SJSA1 (cell line): ENCODE results near the gene POLR3A. TPM values are rescaled to one million over a fixed set of nuclear protein-coding genes. Genes with fewer than 3 reads are reported as not detected.
A peak's percentile ranks its signal among the peaks of the same experiment; 100 is the strongest.

Experiments used
- DNase-seq, 2 experiments: peaks; one replicate each; pipeline ENCODE4 v3.0.0-alpha.2; 2015 to 2020; ENCODE audit warnings: low spot score in 2 of 2, low read depth in 1 of 2
- H3K27ac ChIP-seq: fragments of 250-450 bp; sonication (Bioruptor Pico); 2 replicates; pipeline ENCODE4 v1.5.1; 2020; ENCODE audit warnings: mild to moderate bottlenecking, moderate library complexity
- H3K27me3 ChIP-seq: fragments of 250-450 bp; sonication (Bioruptor Pico); replicated peaks from 2 replicates; pipeline ENCODE4 v1.5.1; 2020; ENCODE audit warnings: mild to moderate bottlenecking, moderate library complexity
- H3K36me3 ChIP-seq: fragments of 250-450 bp; sonication (Bioruptor Pico); 2 replicates; pipeline ENCODE4 v1.5.1; 2020; ENCODE audit warnings: mild to moderate bottlenecking
- H3K4me1 ChIP-seq: fragments of 250-450 bp; sonication (Bioruptor Pico); replicated peaks from 2 replicates; pipeline ENCODE4 v1.6.1; 2021; ENCODE audit warnings: mild to moderate bottlenecking
- H3K4me3 ChIP-seq: fragments of 250-450 bp; sonication (Bioruptor Pico); 2 replicates; pipeline ENCODE4 v1.5.1; 2020; ENCODE audit warnings: mild to moderate bottlenecking
- H3K9me3 ChIP-seq: fragments of 250-450 bp; sonication (Bioruptor Pico); replicated peaks from 2 replicates; pipeline ENCODE4 v1.5.1; 2020; ENCODE audit warnings: mild to moderate bottlenecking
- total RNA-seq: library from RNA; depleted of rRNA; stranded (reverse); fragments of >200 nt; shearing (Covaris generic); gene quantifications from 2 replicates; pipeline ENCODE4 v1.2.3, GENCODE V29; 2014

POLR3A gene
- total RNA-seq, 1 experiment from 2014 or later = 10.8 TPM

DNA sequence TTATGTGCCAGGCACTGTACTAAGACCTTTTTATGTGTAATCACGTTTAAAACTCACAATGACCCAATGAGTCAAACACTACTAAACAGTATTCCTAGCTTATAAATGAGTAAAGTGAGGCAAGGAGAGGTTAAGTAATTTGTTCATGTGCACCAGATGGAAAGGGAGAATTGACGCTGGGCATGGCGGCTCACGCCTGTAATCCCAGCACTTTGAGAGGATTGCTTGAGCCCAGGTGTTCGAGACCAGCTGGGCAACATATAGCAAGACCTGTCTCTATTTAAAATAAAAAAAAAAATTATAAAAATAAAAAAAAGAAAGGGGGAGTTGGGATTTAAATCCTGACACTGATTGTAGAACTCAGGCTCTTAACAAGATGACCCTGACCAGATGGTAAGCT, 56.0 kb downstream of the POLR3A start:
- DNase-seq = no peak
- no peak overlapping the region for H3K4me3 ChIP-seq
- H3K4me1 ChIP-seq = peaks cover 29% of the 10 kb centered on the region
- H3K36me3 ChIP-seq = peaks cover 34% of the 10 kb centered on the region
- H3K27ac ChIP-seq = no peak overlapping the region
- no peaks in the 10 kb centered on the region for H3K27me3 ChIP-seq
- H3K9me3 ChIP-seq = no peaks in the 10 kb centered on the region

DNA sequence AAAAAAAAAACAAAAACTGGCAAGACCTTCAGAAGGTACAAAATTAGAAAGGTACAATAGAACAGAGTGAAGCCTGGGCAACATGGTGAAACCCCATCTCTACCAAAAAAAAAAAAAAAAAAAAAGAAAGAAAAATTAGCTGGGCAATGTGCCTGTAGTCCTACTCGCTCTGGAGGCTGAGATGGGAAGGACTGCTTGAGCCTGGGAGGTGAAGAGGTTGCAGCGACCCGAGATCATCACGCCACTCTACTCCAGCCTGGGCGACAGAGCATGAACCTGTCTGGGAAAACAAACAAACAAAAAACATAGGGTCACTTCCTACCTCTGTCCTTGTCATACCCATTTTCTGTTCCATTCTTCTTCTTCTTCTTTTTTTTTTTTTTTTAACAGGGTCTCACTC, 57.2 kb downstream of the POLR3A start:
- Histone ChIP-seq H3K9me3 (no peaks in the 10 kb centered on the region), H3K4me1 (peaks cover 29% of the 10 kb centered on the region), H3K27ac (peak overlapping the region; percentile 78), H3K27me3 (no peaks in the 10 kb centered on the region), H3K4me3 (no peak overlapping the region), H3K36me3 (peaks cover 22% of the 10 kb centered on the region)
- no peak for DNase-seq

DNA sequence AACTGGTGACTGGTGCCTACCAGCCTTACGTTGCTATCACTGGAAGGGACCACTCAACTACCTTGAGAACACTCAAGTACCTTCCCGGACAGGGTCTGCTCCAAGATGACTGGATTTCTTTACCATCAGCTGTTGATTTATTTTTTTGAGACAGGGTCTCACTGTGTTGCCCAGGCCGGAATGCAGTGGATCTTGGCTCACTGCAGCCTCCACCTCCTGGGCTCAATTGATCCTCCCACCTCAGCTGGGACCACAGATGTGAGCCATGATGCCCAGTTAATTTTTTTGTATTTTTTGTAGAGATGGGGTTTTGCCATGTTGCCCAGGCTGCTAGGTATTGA, 57.5 kb downstream of the POLR3A start:
- H3K27me3 ChIP-seq = no peaks in the 10 kb centered on the region
- H3K36me3 ChIP-seq = peaks cover 19% of the 10 kb centered on the region
- no peak overlapping the region for H3K4me3 ChIP-seq
- peak overlapping the region; percentile 78 for H3K27ac ChIP-seq
- H3K4me1 ChIP-seq = peaks cover 29% of the 10 kb centered on the region
- no peaks in the 10 kb centered on the region for H3K9me3 ChIP-seq
- DNase-seq = no peak

DNA sequence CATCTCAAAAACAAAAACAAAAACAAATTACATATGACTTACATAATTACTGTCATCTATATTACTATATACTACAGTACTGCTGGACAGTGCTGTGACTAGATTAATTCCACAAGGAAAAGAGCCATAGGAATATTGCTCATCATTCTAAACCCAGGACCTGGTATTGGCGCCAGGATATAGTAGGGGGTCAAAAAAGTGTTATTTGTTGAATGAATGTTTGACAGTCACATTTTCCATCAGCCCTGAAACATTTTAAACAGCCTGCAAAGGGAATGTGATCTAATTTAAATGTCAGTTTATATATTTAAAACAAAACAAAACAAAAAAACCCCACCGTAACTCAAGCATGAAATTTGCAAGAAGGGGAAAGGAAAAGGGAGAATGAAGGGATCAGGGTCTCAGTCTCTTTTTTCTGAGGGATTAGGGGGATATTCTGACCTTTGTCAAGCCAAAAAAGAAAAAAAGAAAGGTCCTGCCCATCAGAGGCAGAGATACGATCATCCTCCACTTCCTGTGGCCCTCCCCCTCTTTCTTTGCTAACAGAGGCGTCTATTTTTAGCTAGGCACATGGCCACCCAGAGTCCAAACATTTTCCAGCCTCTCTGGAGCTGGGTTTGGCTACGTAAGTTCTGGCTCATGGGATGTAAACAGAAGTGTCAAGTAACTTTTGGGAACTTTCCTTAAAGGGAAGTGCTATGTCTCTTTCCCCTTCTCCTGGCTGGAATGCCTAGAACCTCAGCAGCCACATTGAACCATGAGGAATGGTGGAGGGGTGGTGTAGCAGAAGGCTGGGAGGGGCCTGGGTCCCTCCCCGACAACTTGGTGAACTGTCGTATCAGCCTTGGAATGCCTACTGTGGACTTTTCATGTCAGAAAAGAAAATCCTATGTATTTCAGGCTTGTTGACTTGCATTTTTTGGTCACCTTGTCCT, 58.2 kb downstream of the POLR3A start:
- peaks cover 29% of the 10 kb centered on the region for H3K4me1 ChIP-seq
- peak overlapping the region; percentile 78 for H3K27ac ChIP-seq
- H3K9me3 ChIP-seq = no peaks in the 10 kb centered on the region
- H3K36me3 ChIP-seq = peaks cover 12% of the 10 kb centered on the region
- no peak overlapping the region for H3K4me3 ChIP-seq
- DNase-seq = peak; percentile 92 to 94
- H3K27me3 ChIP-seq = no peaks in the 10 kb centered on the region

GRCh38 chr10:77969114-77969513, 60.2 kb downstream of the POLR3A start:
- Histone ChIP-seq H3K27me3 (no peaks in the 10 kb centered on the region), H3K4me3 (no peak overlapping the region), H3K4me1 (peaks cover 41% of the 10 kb centered on the region), H3K36me3 (no peaks in the 10 kb centered on the region), H3K9me3 (peaks cover 2% of the 10 kb centered on the region), H3K27ac (no peak overlapping the region)
- no peak for DNase-seq

GRCh38 chr10:77967611-77968022, 61.7 kb downstream of the POLR3A start:
- Histone ChIP-seq H3K36me3 (no peaks in the 10 kb centered on the region), H3K27ac (no peak overlapping the region), H3K4me1 (peaks cover 39% of the 10 kb centered on the region), H3K27me3 (no peaks in the 10 kb centered on the region), H3K9me3 (peaks cover 10% of the 10 kb centered on the region), H3K4me3 (no peak overlapping the region)
- DNase-seq = no peak

DNA sequence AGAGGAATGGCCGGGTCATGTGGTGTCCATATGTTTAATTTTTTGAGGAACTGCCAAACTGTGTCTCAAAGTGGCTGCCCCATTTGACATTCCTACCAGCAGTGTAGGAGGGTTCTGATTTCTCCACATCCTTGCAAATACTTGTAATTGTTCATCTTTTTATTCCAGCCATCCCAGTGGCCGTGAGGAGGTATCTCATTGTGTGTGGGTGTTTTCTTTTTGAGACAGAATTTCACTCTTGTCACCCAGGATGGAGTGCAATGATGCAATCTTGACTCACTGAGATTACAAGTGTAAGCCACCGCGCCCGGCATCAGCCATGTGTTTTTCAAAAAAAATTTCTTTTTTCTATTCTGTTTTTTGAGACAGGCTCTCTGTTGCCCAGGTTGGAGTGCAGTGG, 64.0 kb downstream of the POLR3A start:
- H3K27ac ChIP-seq = peak overlapping the region; percentile 60
- H3K36me3 ChIP-seq = no peaks in the 10 kb centered on the region
- H3K4me3 ChIP-seq = no peak overlapping the region
- peak; percentile 63 to 69 for DNase-seq
- peaks cover 17% of the 10 kb centered on the region for H3K4me1 ChIP-seq
- H3K9me3 ChIP-seq = peaks cover 10% of the 10 kb centered on the region
- no peaks in the 10 kb centered on the region for H3K27me3 ChIP-seq

DNA sequence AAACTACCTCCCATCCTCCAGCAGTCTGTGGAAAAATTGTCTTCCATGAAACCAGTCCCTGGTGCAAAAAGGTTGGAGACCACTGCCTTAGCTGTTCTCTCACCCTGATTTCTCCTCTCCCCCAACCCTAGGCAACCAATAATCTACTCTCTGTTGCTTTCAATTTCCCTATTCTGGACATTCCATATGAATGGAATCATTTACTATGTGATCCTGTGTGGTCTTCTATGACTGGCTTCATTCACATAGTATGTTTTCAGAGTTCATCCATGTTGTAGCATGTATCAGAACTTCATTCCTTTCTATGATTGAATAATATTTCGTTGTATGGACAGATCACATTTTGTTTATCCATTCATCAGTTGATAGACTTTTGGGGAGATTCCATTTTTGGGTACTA, 64.5 kb downstream of the POLR3A start:
- Histone ChIP-seq H3K36me3 (no peaks in the 10 kb centered on the region), H3K4me1 (peaks cover 13% of the 10 kb centered on the region), H3K4me3 (no peak overlapping the region), H3K27ac (peak overlapping the region; percentile 60), H3K27me3 (no peaks in the 10 kb centered on the region), H3K9me3 (peaks cover 10% of the 10 kb centered on the region)
- peak in 1 of 2 experiments; percentile 44 for DNase-seq

GRCh38 chr10:77963901-77964300, 65.4 kb downstream of the POLR3A start:
- Histone ChIP-seq H3K9me3 (peaks cover 10% of the 10 kb centered on the region), H3K27me3 (no peaks in the 10 kb centered on the region), H3K4me1 (peaks cover 13% of the 10 kb centered on the region), H3K36me3 (no peaks in the 10 kb centered on the region), H3K4me3 (no peak overlapping the region), H3K27ac (no peak overlapping the region)
- DNase-seq = no peak

DNA sequence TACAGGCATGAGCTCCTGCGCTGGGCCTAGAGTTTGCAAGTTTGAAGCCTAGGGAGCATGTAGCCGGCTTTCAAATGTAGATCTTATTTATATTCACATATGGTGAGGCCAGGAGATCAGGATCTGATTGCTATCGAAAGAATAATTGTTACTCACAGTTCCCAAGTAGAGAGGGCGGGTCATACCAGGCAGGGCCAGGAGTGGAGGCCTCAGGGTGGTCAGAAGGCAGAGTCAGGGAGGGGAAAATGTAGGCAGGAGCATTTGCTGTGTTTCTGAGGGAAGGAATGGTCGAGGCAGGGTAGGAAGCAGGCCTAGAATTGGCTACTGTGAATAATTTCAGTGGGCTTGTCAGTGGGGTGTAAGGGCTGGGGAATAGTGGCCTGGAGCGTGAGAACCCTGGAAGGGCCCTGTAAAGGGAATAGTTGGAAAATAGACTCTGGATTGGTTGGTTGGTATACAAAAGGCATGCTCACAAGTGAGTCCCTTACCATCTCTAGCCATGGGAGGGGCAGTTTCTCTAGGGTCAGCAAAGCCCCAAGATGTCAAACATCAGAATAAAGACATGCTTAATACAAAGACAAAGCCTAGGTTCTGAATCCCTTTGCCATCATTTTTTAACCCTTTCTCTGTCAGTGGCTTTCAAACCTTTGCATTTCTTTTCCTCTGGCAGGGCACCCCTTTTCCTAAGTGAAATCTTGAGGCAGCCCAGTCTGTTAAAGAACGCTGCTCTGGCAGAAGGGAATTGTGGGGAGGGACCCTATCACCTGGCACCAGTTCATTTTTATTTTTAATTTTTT, 66.8 kb downstream of the POLR3A start:
- Histone ChIP-seq H3K4me1 (peaks cover 13% of the 10 kb centered on the region), H3K9me3 (peaks cover 10% of the 10 kb centered on the region), H3K27me3 (no peaks in the 10 kb centered on the region), H3K27ac (no peak overlapping the region), H3K4me3 (no peak overlapping the region), H3K36me3 (no peaks in the 10 kb centered on the region)
- DNase-seq = no peak

GRCh38 chr10:77961668-77962067, 67.6 kb downstream of the POLR3A start:
- Histone ChIP-seq H3K9me3 (peaks cover 10% of the 10 kb centered on the region), H3K27me3 (no peaks in the 10 kb centered on the region), H3K4me3 (no peak overlapping the region), H3K4me1 (peaks cover 13% of the 10 kb centered on the region), H3K27ac (no peak overlapping the region), H3K36me3 (no peaks in the 10 kb centered on the region)
- DNase-seq = no peak

DNA sequence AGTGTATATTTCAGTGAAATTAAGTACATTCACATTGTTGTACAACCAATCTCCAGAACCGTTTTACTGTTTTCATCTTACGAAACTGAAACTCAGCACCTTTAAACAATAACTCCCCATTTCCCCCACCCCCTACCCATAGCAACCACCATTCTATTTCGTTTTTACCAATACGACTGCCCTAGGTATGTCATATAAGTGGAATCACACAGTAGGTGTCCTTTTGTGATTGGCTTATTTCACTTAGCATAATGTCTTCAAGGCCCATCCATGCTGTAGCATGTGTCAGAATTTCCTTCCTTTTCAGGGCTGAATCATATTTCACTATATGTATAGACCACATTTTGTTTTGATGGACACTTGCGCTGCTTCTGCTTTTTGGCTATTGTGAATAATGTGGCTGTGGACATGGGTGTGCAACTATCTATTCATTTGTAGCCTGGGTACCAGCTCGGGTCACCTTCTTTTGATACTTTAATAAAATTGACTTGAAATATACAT, 68.4 kb downstream of the POLR3A start:
- H3K36me3 ChIP-seq = no peaks in the 10 kb centered on the region
- H3K4me3 ChIP-seq = no peak overlapping the region
- H3K4me1 ChIP-seq = peaks cover 13% of the 10 kb centered on the region
- H3K27me3 ChIP-seq = no peaks in the 10 kb centered on the region
- peaks cover 10% of the 10 kb centered on the region for H3K9me3 ChIP-seq
- DNase-seq = no peak
- H3K27ac ChIP-seq = no peak overlapping the region

- Histone ChIP-seq H3K4me3 (no peak overlapping the region), H3K27me3 (no peaks in the 10 kb centered on the region), H3K4me1 (peaks cover 4% of the 10 kb centered on the region), H3K27ac (no peak overlapping the region), H3K9me3 (peaks cover 10% of the 10 kb centered on the region), H3K36me3 (no peaks in the 10 kb centered on the region)
- DNase-seq = no peak
These were observed 69.3 kb downstream of the POLR3A start for GRCh38 chr10:77959887-77960455.

- H3K4me3 ChIP-seq = no peak overlapping the region
- H3K27me3 ChIP-seq = no peaks in the 10 kb centered on the region
- no peak for DNase-seq
- no peaks in the 10 kb centered on the region for H3K4me1 ChIP-seq
- no peak overlapping the region for H3K27ac ChIP-seq
- H3K9me3 ChIP-seq = peaks cover 10% of the 10 kb centered on the region
- H3K36me3 ChIP-seq = no peaks in the 10 kb centered on the region
These were observed 69.9 kb downstream of the POLR3A start for GRCh38 chr10:77959384-77959783.
